GM21576 (cell line): Measurements from ENCODE around the gene KCTD8.
"Not testable (repeated sequence)": the region's sequence is repeated elsewhere in the genome, so short reads cannot be mapped to it uniquely, and the experiment has no call there.

Experiments
- ATAC-seq: cut with Tn5 transposase; IDR thresholded peaks from one replicate; pipeline ENCODE4 v1.9.1; 2021; ENCODE audit warnings: mild to moderate bottlenecking, moderate library complexity; ENCODE audit not compliant: unreplicated experiment

The KCTD8 gene

GRCh38 chr4:44167766-44168165, 280.8 kb downstream of the KCTD8 start:
- ATAC-seq, result not testable (repeated sequence)

GRCh38 chr4:44165938-44166337, 282.7 kb downstream of the KCTD8 start:
- ATAC-seq, result no peak

- ATAC-seq, result no peak
Measured at GRCh38 chr4:44162538-44163270, 285.9 kb downstream of the KCTD8 start.

GRCh38 chr4:44161756-44162155, 286.9 kb downstream of the KCTD8 start:
- no peak for ATAC-seq

- no peak for ATAC-seq
Measured at GRCh38 chr4:44160776-44161367, 287.7 kb downstream of the KCTD8 start.

- no peak for ATAC-seq
Measured at GRCh38 chr4:44159991-44160390, 288.6 kb downstream of the KCTD8 start.

- ATAC-seq, result no peak
Measured at GRCh38 chr4:44157611-44158277, 290.9 kb downstream of the KCTD8 start.

- no peak for ATAC-seq
Measured at GRCh38 chr4:44150091-44150576, 298.5 kb downstream of the KCTD8 start.

GRCh38 chr4:44149282-44149681, 299.3 kb downstream of the KCTD8 start:
- ATAC-seq, result no peak

GRCh38 chr4:44147571-44148075, 301.0 kb downstream of the KCTD8 start:
- ATAC-seq, result no peak

- no peak for ATAC-seq
Measured at GRCh38 chr4:44146516-44146915, 302.1 kb downstream of the KCTD8 start.

- no peak for ATAC-seq
Measured at GRCh38 chr4:44145868-44146267, 302.7 kb downstream of the KCTD8 start.

GRCh38 chr4:44132526-44132925, 316.1 kb downstream of the KCTD8 start:
- ATAC-seq, result no peak
